ENCODE data around the gene UGT1A7. TPM values are rescaled to one million over a fixed set of nuclear protein-coding genes. Genes with fewer than 3 reads are reported as not detected.

Gene UGT1A7
- total RNA-seq, 4 donors from 2014 or later = 3.4 to 55.3 (median 18.2) TPM

- in situ Hi-C loops (cut with MboI; ENCODE audit: low pct_ligation_motif_present in 1 of 4, low pct_unique_long_range_greater_than_20kb in 1 of 4, low sequenced_read_pairs in 3 of 4) (loop anchor here in 1 of 4 donors (25.0 kb wide), 1 partner anchor 247 kb away; no protein-coding TSS in a partner anchor), intact Hi-C loops (cut with DNase I; ENCODE audit: low total_unique reads) (no loop called here)
- DNase-seq = no peak
- H3K36me3 ChIP-seq = no peaks in the 10 kb centered on the region
- H3K27ac ChIP-seq = no peak overlapping the region
- H3K4me3 ChIP-seq = no peak overlapping the region
- 83 to 94% methylated on average over 4 to 5 of the region's 5 CpGs for WGBS, 2 donors (ENCODE audit: low coverage in 1 of 2)
- TF ChIP-seq EP300 (IDR thresholded peaks at IDR 0.05; ENCODE audit: low read depth) (no peak), POLR2A (IDR thresholded peaks at IDR 0.05) (no peak), CTCF (IDR thresholded peaks at IDR 0.05) (no peak), POLR2AphosphoS5 (IDR thresholded peaks at IDR 0.05) (no peak)
- H3K27me3 ChIP-seq = no peaks in the 10 kb centered on the region
- peaks cover 0 to 8% (median 4%) of the 10 kb centered on the region in 4 donors for H3K4me1 ChIP-seq
- no peaks in the 10 kb centered on the region for H3K9me3 ChIP-seq
Measured at GRCh38 chr2:233708942-233709341, 27.2 kb downstream of the UGT1A7 start.

- DNase-seq = peak; percentile 87
- Histone ChIP-seq H3K36me3 (no peaks in the 10 kb centered on the region), H3K9me3 (no peaks in the 10 kb centered on the region), H3K4me3 (no peak overlapping the region), H3K27me3 (no peaks in the 10 kb centered on the region), H3K4me1 (peaks cover 0 to 4% (median 1%) of the 10 kb centered on the region in 4 donors), H3K27ac (no peak overlapping the region)
- 0 to 40% methylated on average over 1 to 11 of the region's 11 CpGs for WGBS, 2 donors (ENCODE audit: low coverage in 1 of 2)
- in situ Hi-C loops (cut with MboI; ENCODE audit: low pct_ligation_motif_present in 1 of 4, low pct_unique_long_range_greater_than_20kb in 1 of 4, low sequenced_read_pairs in 3 of 4) = loop anchor here in 1 of 4 donors (25.0 kb wide), 1 partner anchor 249 kb away; no protein-coding TSS in a partner anchor
- TF ChIP-seq POLR2A (IDR thresholded peaks at IDR 0.05) (no peak), CTCF (IDR thresholded peaks at IDR 0.05) (peak; percentile 79 to 88 (median 84))
- intact Hi-C loops (cut with DNase I; ENCODE audit: low total_unique reads) = no loop called here
Measured at GRCh38 chr2:233711312-233712008, 29.8 kb downstream of the UGT1A7 start.

GRCh38 chr2:233712611-233713261 lies 31.0 kb downstream of the UGT1A7 start, which contains the start of gene UGT1A5:
TSS of gene UGT1A5 (plus strand) at chr2:233712907. CDS start at chr2:233712992, 85 bp downstream.
- Histone ChIP-seq H3K36me3 (no peaks in the 10 kb centered on the region), H3K4me3 (no peak within 1 kb of the TSS), H3K9me3 (no peaks in the 10 kb centered on the region), H3K27me3 (no peaks in the 10 kb centered on the region), H3K4me1 (peaks cover 0 to 4% (median 1%) of the 10 kb centered on the region in 4 donors), H3K27ac (no peak within 1 kb of the TSS)
- TF ChIP-seq POLR2A (IDR thresholded peaks at IDR 0.05) = no peak
- TF ChIP-seq POLR2AphosphoS5 (IDR thresholded peaks at IDR 0.05) = no peak
- TF ChIP-seq CTCF (IDR thresholded peaks at IDR 0.05) = no peak
- TF ChIP-seq EP300 (IDR thresholded peaks at IDR 0.05; ENCODE audit: low read depth) = no peak
- no peak for DNase-seq
- 76 to 78% methylated on average over 8 to 14 of the region's 14 CpGs for WGBS, 2 donors (ENCODE audit: low coverage in 1 of 2)
- intact Hi-C loops (cut with DNase I; ENCODE audit: low total_unique reads) = no loop called here
- in situ Hi-C loops (cut with MboI; ENCODE audit: low pct_ligation_motif_present in 1 of 4, low pct_unique_long_range_greater_than_20kb in 1 of 4, low sequenced_read_pairs in 3 of 4) = loop anchor here in 1 of 4 donors (25.0 kb wide), 1 partner anchor 250 kb away; no protein-coding TSS in a partner anchor

- intact Hi-C loops (cut with DNase I; ENCODE audit: low total_unique reads) (no loop called here), in situ Hi-C loops (cut with MboI; ENCODE audit: low pct_ligation_motif_present in 1 of 4, low pct_unique_long_range_greater_than_20kb in 1 of 4, low sequenced_read_pairs in 3 of 4) (loop anchor here in 1 of 4 donors (25.0 kb wide), 1 partner anchor 251 kb away; no protein-coding TSS in a partner anchor)
- peaks cover 0 to 4% (median 1%) of the 10 kb centered on the region in 4 donors for H3K4me1 ChIP-seq
- no peak overlapping the region for H3K27ac ChIP-seq
- TF ChIP-seq POLR2A (IDR thresholded peaks at IDR 0.05) = no peak
- WGBS, 2 donors (ENCODE audit: low coverage in 1 of 2) = 82 to 84% methylated on average over 4 to 7 of the region's 7 CpGs
- no peak overlapping the region for H3K4me3 ChIP-seq
- no peaks in the 10 kb centered on the region for H3K36me3 ChIP-seq
- no peaks in the 10 kb centered on the region for H3K27me3 ChIP-seq
- H3K9me3 ChIP-seq = no peaks in the 10 kb centered on the region
- no peak for DNase-seq
Measured at GRCh38 chr2:233713262-233713615, 31.5 kb downstream of the UGT1A7 start.
